NCI-H2107 treated with DMSO at 0.1 percent for 48 hours (cell line): ENCODE measurements around the gene LPCAT1.
"Not testable (repeated sequence)": the region's sequence is repeated elsewhere in the genome, so short reads cannot be mapped to it uniquely, and the experiment has no call there.

Experiments
- DNase-seq: peaks from one replicate; lab custom pipeline; 2025; ENCODE audit not compliant: unreplicated experiment; lab: John Stamatoyannopoulos, UW

Gene LPCAT1

DNA sequence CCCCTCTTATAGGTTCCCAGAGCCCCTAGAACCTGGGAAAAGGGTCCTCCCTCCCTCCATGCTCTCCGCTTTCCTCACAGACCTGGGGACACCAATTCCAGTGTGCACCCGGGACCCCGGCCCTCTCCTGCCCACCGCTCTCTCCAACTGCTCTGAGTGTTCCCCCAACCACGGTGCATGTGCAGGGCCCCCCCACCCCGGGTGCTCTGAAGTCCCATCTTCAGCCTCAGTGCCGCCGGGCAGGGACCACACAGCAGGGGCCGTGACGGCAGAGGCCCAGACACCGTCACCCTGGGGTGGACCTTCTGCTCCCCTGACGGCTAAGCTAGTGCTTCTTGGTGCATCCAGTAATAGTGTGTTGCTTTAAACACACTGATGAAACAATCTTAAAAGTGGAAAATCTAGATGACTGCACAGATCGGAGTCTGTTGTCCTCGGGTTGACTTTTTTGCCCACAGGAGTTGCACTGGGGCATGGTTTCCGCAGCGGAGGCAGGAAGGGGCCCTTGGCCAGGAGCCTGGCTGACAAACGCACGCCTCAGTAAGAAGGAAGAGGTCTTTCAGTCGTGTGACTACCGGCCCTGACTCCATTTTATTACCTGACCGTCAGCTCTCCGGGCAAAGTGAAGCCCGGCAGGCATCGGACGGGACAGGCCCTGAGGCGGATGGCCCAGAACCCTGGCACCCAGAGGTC is 42.3 kb downstream of the LPCAT1 start:
- DNase-seq, result no peak

DNA sequence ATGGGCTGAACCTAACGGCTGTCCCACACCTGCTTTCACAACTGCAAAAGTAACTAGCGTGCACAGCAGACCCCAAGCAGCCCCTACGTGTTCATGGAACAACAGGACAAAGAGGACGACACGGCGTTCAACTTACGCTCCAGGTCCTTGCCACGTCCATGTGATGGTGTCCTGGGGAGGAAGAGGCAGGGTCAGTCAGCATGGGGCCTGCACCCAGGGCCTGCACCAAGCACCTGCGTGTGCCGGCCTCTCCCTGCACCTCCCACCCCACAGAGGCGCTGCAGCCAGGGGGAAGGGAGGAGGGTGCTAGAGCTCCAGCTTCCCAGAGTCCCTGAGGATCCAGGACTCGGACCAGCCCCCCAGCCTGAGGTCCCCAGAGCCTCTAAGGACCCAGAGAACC is 43.0 kb downstream of the LPCAT1 start:
- DNase-seq, result no peak

DNA sequence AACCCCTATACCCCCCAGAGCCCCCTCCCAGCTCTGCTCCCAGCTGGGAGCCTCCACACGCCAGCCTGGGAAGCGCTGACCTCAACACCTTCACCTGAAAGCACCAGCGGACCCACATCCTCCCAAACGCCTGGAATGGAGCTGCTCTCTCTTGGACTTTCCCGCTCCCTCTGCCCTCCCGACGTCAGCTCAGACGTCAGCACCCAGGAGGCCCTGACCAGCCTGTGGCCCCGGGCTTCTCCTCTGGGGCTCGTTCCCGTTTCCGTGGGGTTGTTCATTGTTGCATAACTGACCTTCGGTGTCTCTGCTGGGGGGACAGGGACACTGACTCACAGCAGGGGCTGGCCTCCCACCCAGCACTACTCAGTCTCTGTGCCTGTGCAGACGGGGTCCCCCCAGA is 43.5 kb downstream of the LPCAT1 start:
- DNase-seq, result no peak

DNA sequence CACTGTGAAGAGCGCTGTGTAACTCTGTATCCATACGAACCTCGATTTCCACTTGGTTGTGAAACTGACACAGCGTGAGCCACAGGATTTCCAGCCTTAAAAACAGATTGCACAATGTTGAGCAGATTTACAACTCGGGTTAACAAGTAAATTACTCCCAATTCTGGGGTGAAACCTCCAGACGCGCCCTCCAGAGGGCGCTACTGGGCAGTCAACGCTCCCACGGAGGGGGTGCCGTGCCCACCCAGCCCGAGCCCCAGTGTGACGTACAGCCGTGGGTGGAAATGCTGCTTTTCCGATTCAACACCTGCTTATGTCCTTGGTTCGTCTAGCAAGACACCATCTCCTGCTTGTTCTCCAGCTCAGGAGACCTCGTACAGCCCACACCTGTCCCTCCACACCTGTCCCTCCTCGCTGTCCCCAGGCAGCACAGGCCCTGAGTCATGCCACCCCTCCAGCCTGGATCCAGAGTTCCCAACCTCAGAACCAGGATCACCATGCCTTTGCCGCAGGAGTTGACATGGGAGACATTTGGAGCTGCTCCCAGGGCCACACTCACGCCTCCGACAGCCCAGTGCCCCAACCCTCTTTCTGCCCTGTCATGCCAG is 44.1 kb downstream of the LPCAT1 start:
- DNase-seq, result no peak

DNA sequence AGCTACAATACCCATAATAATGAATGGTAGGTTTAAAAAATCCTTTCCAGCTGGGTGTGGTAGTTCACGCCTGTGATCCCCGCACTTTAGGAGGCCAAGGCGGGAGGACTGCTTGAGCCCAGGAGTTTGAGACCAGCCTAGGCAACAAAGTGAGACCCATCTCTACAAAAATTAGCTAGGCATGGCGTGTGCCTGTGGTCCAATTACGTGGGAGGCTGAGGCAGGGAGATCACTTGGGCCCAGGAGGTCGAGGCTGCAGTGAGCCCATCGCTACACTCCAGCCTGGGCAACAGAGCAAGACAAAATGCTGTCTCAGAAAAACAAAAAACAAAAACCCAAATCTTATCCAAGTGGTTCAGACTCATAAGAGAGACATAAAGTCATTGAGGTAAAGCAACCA is 44.7 kb downstream of the LPCAT1 start:
- DNase-seq, result no peak

DNA sequence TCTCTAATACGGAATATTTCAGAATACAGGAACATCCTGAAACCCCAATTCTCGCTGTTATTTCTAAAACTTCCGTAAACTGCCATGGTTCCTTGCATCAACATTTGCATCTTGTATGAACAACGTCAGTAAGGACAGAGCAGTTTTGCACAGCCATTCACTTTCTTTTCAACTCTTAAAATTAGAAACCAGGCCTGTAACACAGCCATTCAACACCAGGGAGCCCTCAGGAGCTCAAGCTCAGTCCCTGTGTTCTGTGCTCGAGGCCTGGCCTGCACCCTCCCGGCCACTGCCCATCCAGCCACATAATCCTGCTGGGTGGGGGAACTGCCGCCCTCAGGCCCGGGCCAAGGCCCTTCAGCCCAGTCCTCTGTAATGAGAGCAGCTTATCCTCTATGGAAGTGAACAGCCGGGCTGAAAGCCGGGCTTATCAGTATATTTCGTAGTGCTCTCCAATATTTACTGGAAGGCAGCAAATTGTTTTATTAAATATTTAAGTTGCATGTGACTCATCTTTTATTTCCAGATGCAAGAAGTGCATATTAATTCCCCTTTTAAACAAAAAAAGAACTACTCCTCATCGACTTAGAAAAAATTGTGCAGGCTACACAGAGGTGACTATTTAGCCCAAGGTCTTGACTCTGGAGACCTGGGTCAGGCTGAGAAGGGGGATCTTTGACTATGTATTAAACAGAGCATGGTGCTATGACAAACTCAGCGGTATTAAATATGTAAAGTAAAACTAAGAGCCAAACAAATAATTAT is 45.3 kb downstream of the LPCAT1 start:
- DNase-seq, result no peak

DNA sequence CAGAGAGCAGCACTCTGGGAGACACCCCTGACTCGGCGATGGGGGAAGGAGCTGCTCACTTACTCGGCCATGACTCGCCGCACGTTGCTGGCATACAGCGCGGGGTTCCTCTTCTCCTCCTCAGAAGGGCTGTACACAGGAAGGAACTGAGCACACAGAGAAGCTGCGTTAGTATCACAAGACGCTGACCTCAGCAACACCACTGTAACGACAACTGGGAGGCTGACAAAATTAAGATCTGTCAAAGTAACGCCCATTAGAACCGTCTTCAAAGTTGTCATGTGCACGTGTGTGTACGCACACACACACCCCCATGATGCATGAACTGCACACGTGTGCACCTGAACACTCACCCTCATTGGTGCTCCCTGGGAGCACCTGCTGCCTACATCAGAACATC is 46.4 kb downstream of the LPCAT1 start:
- no peak for DNase-seq

DNA sequence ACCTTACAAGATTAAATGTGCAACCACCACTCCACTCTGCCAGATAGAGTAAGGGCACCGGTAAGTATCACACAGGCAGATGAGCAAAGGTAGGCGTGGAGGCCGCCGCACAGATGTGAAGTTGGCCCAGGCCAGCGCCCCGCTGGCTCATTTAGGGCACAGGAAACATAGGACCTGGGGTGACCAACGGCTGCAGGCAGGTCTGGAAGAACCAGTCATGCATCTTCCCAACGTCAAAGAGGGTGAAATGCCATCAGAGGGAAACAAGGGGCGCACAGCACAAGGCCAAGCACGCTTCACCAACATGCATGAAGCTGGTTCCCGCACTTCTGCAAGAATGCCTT is 46.8 kb downstream of the LPCAT1 start:
- DNase-seq, result no peak

DNA sequence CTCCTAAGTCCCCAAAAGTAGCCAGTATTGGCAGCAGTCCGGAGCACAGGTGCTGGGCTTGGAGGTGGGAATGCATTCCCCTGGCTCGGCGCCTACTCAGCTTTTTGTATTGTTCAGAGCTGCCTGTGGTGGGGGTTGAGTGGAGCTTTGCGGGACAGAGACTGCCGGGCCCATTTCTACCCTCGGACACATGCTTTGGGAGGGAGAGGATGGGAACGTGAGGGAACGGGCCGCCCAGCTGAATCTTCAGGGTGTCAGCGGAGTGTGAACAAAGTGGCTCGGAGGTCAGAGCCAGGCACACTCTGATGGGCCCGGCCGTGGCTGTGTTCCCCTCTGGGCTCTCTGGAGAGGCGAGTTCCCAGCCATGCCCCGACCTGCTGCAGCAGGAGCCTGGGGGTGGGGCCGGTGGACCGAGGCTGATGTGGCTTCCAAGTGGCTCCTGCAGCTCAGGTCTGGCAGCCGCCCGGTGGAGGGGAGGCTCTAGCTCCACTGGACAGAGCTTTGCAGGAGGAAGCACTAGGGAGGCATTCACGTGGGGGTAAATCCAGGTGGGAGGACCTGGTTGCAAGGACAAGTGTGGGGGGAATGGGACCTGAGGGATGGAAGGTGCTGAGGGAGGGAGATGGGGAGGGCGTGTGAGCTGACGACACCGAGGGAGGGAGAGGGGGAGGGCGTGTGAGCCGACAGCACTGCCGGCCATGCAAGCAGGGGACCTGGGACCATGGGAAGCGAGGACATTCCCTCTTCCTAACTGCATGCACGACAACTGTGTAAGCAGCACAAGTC is 47.4 kb downstream of the LPCAT1 start:
- no peak for DNase-seq

DNA sequence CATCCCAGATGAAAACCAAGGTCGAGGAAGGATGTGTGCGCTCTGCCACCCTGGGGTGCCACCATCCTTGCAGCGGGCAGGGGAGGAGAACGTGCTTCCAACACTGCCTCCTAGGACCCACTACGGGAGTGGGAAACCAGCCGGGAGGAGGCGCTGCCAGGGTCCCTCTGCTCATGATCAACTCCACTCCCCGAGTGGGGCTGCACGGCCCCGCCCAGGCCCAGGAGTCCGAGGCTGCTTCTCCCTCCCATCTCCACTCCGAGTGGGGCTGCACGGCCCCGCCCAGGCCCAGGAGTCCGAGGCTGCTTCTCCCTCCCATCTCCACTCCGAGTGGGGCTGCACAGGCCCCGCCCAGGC is 48.2 kb downstream of the LPCAT1 start:
- DNase-seq, result not testable (repeated sequence)

DNA sequence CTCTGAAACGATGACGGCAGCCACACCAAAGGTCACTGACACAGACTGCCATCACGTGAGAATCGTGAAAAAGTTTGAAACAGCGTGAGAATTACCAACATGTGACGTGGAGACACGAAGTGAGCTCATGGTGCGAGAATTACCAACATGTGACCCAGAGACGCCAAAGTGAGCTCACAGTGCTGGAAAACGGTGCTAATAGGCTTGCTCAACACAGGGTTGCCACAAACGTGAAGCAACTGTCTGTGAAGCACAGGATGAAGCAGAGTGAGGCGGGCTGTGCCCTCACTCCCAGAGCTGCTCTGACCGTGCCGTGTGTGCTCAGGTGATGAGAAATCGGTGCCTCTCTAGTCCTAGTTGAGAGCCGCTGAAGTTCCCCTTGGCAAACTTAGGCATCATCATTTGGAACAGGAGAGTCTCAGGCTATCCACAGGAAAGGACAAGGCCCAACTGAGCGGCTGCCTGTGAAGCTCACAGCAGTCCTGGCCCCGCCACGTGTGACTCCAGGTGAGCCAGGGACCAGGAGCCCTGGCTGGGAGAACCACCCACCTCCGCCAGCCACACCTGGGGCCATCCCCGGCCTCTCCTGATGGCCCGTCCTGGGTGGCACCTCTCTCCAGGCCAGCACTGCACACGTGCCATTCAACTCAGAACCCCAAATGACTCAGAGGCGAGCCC is 48.8 kb downstream of the LPCAT1 start:
- DNase-seq, result no peak

DNA sequence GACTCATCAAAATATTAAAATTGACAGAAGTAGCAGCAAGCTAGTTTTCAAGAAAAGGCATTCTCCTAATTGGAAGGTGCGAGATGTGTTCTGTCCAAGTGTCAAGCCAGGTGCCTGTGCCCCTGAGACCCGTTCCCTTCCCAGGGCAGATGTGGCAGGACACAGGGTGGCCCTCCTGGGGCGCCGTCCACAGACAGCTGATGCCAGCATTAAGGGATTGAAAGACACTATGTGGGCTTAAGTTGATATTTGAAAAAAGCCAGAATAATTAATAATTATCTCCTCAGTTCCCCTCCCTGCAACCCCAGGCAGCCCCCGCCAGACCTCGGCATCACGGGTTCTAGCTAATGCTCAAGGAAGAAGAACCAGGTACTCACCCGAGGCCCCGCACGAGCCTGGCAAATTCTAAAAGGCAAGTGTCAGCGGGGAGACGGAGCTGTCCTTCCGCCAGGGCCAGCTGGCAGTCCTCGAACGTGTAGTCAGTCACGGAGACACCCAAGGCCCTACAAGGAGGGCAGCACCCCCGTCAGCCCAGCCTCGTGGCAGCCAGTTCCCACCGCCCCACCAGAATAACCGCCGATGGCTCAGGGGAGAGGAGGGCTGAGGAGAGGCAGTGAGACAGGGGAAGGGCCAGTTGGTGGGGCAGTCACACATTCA is 49.4 kb downstream of the LPCAT1 start:
- no peak for DNase-seq

DNA sequence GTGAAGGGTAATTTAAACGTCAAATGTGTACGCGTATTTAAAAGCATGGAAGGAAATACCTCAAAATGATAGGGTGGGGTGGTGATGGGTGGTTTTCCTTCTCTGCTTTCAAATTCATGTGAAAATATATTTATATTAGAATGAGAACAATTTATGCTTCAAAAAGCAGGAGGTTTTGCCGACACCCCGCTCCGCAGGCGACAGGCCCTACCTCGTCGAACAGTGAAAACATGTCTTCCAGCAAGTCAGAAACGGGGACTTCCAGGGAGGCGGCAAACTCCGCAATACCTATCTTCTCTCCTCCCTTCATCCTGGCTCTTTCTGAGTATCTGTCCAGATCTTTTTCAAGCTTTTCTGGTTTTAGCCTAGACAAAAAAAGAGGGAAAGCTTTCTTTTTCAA is 50.0 kb downstream of the LPCAT1 start:
- no peak for DNase-seq

DNA sequence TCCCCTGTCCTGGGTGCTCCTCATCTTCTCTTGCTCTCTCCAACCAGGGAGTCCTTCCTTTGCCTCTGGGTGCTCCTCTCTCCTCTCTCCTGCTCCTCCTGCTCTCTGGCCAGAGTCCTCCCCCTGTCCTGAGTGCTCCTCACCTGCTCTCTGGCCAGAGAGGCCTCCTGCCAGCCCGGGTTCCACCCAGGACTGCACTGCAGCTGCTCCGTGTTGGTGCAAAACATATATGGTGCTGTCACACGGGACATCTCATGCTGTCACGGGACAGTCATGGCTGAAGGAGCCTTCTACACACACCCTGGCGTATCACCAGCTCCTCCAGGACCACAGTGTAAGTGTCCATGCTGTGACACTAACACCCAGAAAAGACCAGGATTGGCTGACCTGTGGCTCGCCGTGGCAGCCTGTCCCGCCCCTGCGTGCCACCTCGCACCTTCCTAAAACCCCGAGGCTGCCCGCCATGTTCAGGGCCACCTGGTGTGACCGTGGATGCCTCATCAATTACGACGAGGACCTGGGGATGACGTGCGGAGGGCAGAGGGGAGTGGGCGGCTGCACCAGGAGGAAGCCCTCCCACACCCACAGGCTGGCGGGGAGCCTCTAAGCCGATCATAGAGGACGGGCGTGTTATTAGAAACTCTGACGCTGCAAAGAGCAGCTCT is 50.7 kb downstream of the LPCAT1 start:
- no peak for DNase-seq

DNA sequence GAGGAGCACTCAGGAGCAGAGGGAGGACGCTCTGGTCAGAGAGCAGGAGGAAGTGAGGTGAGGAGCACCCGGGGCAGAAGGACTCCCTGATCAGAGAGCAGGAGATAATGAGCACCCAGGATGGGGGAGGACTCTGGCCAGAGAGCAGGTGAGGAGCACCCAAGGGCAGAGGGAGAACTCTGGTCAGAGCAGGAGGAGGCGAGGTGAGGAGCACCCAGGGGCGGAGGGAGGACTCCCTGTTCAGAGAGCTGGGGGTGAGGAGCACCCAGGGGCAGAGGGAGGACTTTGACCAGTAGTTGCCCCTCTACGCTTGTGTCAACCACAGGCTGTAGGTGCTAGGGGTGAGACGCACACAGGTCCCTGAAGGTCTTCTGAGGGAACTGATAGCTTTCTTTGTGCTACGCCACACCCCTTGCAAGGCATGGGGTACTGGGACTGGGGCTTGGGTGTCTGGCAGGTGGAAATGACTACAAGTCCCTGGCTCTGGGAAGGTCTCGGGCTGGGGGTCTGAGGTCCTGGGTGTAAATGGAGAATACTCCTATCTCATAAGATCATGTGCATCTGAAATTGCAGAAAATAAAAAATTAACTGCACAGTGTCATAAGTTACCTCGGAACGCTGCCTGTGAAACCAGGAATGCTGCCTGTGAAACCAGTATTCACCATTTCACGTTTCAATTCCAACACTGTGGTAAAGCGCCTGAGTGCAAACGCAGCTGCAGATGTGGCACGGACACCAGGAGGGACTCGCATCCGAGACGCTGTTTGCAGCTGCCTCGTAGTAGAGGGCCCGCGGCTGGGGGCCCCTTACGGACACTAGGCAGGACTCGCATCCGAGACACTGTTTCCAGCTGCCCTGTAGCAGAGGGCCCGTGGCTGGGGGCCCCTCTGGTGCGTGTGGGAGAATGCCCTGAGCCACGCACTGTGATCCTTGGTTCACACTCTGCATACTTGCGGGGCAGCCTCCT is 51.5 kb downstream of the LPCAT1 start:
- no peak for DNase-seq

DNA sequence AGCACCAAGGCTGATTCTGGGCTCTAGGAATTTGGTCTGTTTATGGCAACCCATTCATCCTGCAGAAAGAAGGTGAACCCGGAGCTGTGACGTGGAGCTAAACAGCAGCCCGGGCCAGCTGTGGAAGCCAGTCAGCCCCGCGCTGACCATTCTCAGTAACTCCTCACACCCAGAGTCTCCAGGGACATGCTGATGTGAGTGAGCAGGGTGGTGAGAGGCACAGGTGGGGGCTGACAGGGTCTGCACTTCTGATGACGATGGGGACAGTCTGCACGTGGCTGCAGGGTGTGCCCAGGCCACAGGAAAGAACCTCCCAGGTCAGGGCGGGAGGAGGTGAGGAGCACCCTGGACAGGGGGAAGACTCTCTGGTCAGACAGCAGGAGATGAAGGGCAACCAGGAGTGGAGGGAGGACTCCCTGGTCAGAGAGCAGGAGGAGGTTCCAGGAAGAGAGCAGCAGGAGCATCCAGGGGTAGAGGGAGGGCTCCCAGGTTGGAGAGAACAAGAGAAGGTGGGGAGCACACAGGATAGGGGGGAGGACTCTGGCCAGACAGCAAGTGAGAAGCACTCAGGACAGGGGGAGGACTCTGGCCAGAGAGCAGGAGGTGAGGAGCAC is 52.4 kb downstream of the LPCAT1 start:
- no peak for DNase-seq

DNA sequence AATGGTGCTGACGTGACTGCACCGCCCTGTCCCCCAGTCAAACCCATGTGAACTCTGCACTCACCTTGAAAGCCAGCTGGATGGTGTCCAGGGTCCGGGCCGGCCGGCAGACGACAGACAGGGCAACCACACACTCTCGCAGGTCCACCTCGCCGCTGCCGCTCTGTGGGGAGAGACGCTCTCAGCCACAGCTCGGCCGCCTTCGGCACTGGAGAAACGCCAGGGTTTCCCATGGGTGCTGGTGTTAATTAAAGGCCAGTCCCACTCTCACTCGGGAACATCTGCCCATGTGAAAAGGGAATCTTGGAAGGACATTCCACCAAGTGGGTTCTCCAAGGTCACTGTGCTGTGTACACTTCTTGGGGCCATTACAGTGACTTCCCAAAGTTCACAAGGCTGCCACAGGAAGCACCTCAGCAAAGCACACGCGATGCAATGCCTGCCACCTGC is 53.0 kb downstream of the LPCAT1 start:
- no peak for DNase-seq
